ENCODE measurements around the gene IMPDH2. TPM values are rescaled to one million over a fixed set of nuclear protein-coding genes. Genes with fewer than 3 reads are reported as not detected.

Gene IMPDH2
- total and polyA plus RNA-seq, 10 of the 15 experiments (the other 5 are each of a cell fraction or from before 2014, with no cell fraction given) = 190 to 424 (median 345) TPM

- ChIA-PET POLR2A (interaction anchor here (1.4 to 1.9 kb wide), 2 partner anchors 19 to 35 kb away, joined by 5 to 6 read pairs; partner anchors contain the start of gene WDR6), SMC1A (ENCODE audit: uncharacterized antibody, unreplicated experiment) (interaction anchor here (6.1 kb wide), 1 partner anchor 38 kb away, joined by 31 read pairs; the partner anchor contains the start of gene P4HTM), RAD21 (ENCODE audit: unreplicated experiment) (no interaction called here), CTCF (no interaction called here)
- H3K4me1 ChIP-seq (ENCODE audit: control insufficient read depth, insufficient read depth, low read length) = peaks cover 16% of the 10 kb centered on the region
- H2AFZ ChIP-seq (ENCODE audit: control insufficient read depth, low read depth, low read length) = no peak overlapping the region
- H3K4me3 ChIP-seq = no peak overlapping the region
- no TSS peak for BruUV-seq (replicated peaks)
- in situ Hi-C loops (cut with MboI) (no loop called here), intact Hi-C loops (cut with micrococcal nuclease; ENCODE audit: unreplicated experiment) (loop anchor here (10.0 kb wide), 2 partner anchors 318 to 648 kb away; partner anchors contain the start of genes APEH and USP4)
- TF ChIP-seq POU2F2 (IDR thresholded peaks at IDR 0.05; ENCODE audit: borderline replicate concordance, low read depth, low read length) = no peak
- TF ChIP-seq POLR2AphosphoS2 (IDR thresholded peaks at IDR 0.05; ENCODE audit: low read depth, low read length) = peak; percentile 18
- no peak for FAIRE-seq
- ATAC-seq = no peak
- peaks cover 48% of the 10 kb centered on the region for H3K79me2 ChIP-seq (ENCODE audit: control insufficient read depth, insufficient read depth, low read length)
- no peaks in the 10 kb centered on the region for H4K20me1 ChIP-seq (ENCODE audit: control insufficient read depth, insufficient read depth)
- no peak overlapping the region for H3K9ac ChIP-seq (ENCODE audit: control insufficient read depth, insufficient read depth, low read length)
- 98% methylated on average over 3 of the region's 3 CpGs for WGBS (ENCODE audit: insufficient coverage, insufficient replicate concordance, low lambda C conversion rate, missing lambda C conversion rate)
- no peak overlapping the region for H3K27ac ChIP-seq (ENCODE audit: control insufficient read depth, insufficient read depth)
- no peaks in the 10 kb centered on the region for H3K27me3 ChIP-seq (replicated peaks in 1 of 2; ENCODE audit: control insufficient read depth in 2 of 2, insufficient read depth in 2 of 2, low read length in 1 of 2)
- peaks cover 25 to 29% of the 10 kb centered on the region in 2 experiments for H3K36me3 ChIP-seq (ENCODE audit: control insufficient read depth in 2 of 2, insufficient read depth in 2 of 2, low read length in 1 of 2)
- DNase-seq (ENCODE audit: low read depth, low spot score) = no peak
- peak overlapping the region; percentile 11; the same call in 1 of the 2 replicates for H3K4me2 ChIP-seq (ENCODE audit: control insufficient read depth, insufficient read depth)
- no peaks in the 10 kb centered on the region for H3K9me3 ChIP-seq (replicated peaks; ENCODE audit: control insufficient read depth, insufficient read depth, low read length)
Observed at GRCh38 chr3:49026536-49026935, 2.7 kb downstream of the IMPDH2 start.

- DNase-seq (ENCODE audit: low read depth, low spot score) = no peak
- Histone ChIP-seq H4K20me1 (ENCODE audit: control insufficient read depth, insufficient read depth) (no peaks in the 10 kb centered on the region), H3K9ac (ENCODE audit: control insufficient read depth, insufficient read depth, low read length) (no peak overlapping the region), H3K27ac (ENCODE audit: control insufficient read depth, insufficient read depth) (no peak overlapping the region), H3K9me3 (replicated peaks; ENCODE audit: control insufficient read depth, insufficient read depth, low read length) (no peaks in the 10 kb centered on the region), H3K4me3 (no peak overlapping the region), H2AFZ (ENCODE audit: control insufficient read depth, low read depth, low read length) (no peak overlapping the region), H3K4me1 (ENCODE audit: control insufficient read depth, insufficient read depth, low read length) (peaks cover 16% of the 10 kb centered on the region), H3K36me3 (ENCODE audit: control insufficient read depth in 2 of 2, insufficient read depth in 2 of 2, low read length in 1 of 2) (peaks cover 25 to 26% of the 10 kb centered on the region in 2 experiments), H3K79me2 (ENCODE audit: control insufficient read depth, insufficient read depth, low read length) (peaks cover 51% of the 10 kb centered on the region), H3K4me2 (ENCODE audit: control insufficient read depth, insufficient read depth) (no peak overlapping the region), H3K27me3 (replicated peaks in 1 of 2; ENCODE audit: control insufficient read depth in 2 of 2, insufficient read depth in 2 of 2, low read length in 1 of 2) (no peaks in the 10 kb centered on the region)
- in situ Hi-C loops (cut with MboI) = no loop called here
- POLR2A ChIA-PET = interaction anchor here (0.9 to 1.9 kb wide), 4 partner anchors 19 to 95 kb away, joined by 3 to 6 read pairs (median 4); partner anchors contain the start of gene WDR6
- FAIRE-seq = no peak
- BruUV-seq (replicated peaks) = no TSS peak
- intact Hi-C loops (cut with micrococcal nuclease; ENCODE audit: unreplicated experiment) = loop anchor here (10.0 kb wide), 2 partner anchors 319 to 649 kb away; partner anchors contain the start of genes APEH and USP4
- RAD21 ChIA-PET (ENCODE audit: unreplicated experiment) = no interaction called here
- 90% methylated on average over 8 of the region's 8 CpGs for WGBS (ENCODE audit: insufficient coverage, insufficient replicate concordance, low lambda C conversion rate, missing lambda C conversion rate)
- no peak for ATAC-seq
- SMC1A ChIA-PET (ENCODE audit: uncharacterized antibody, unreplicated experiment) = interaction anchor here (6.1 kb wide), 1 partner anchor 37 kb away, joined by 31 read pairs; the partner anchor contains the start of gene P4HTM
- TF ChIP-seq ZBED1 (IDR thresholded peaks at IDR 0.05; ENCODE audit: borderline replicate concordance) (peak; percentile 57; the same call in 1 of the 2 replicates), BMI1 (IDR thresholded peaks at IDR 0.05; ENCODE audit: borderline replicate concordance) (no peak), POLR2AphosphoS5 (IDR thresholded peaks at IDR 0.05; ENCODE audit: low read length) (peak; percentile 19; the same call in 1 of the 2 replicates)
- CTCF ChIA-PET = interaction anchor here (0.5 to 3.0 kb wide), 6 partner anchors 9 to 942 kb away, joined by 3 to 15 read pairs (median 4); partner anchors contain the start of gene WDR6
Observed at GRCh38 chr3:49025793-49026520, 3.2 kb downstream of the IMPDH2 start.

Data from GM12878 (cell line).